GM21390 (cell line): ENCODE results near the gene TET2.
A peak's percentile ranks its signal among the peaks of the same experiment; 100 is the strongest.
"Not testable (repeated sequence)": the region's sequence is repeated elsewhere in the genome, so short reads cannot be mapped to it uniquely, and the experiment has no call there.

Source experiments
- ATAC-seq: cut with Tn5 transposase; IDR thresholded peaks from one replicate; pipeline ENCODE4 v1.9.1; 2021; ENCODE audit not compliant: unreplicated experiment

TET2 gene

GRCh38 chr4:105281124-105281415, 134.4 kb downstream of the TET2 start:
- ATAC-seq, result no peak

- ATAC-seq, result no peak
These were observed 135.8 kb downstream of the TET2 start for GRCh38 chr4:105282489-105282888.

GRCh38 chr4:105283501-105283900, 136.8 kb downstream of the TET2 start:
- no peak for ATAC-seq

- no peak for ATAC-seq
These were observed 141.4 kb downstream of the TET2 start for GRCh38 chr4:105288121-105288520.

- ATAC-seq, result no peak
These were observed 145.2 kb downstream of the TET2 start for GRCh38 chr4:105291925-105292324.

- ATAC-seq, result no peak
These were observed 146.7 kb downstream of the TET2 start for GRCh38 chr4:105293360-105293759.

GRCh38 chr4:105296672-105297071, 150.0 kb downstream of the TET2 start:
- no peak for ATAC-seq

GRCh38 chr4:105299027-105299426, 152.4 kb downstream of the TET2 start:
- not testable (repeated sequence) for ATAC-seq

GRCh38 chr4:105304085-105304484, 157.4 kb downstream of the TET2 start:
- ATAC-seq, result no peak

- peak; percentile 39 for ATAC-seq
These were observed 158.6 kb downstream of the TET2 start for GRCh38 chr4:105305019-105305836.

GRCh38 chr4:105306158-105306781, 159.6 kb downstream of the TET2 start:
- peak; percentile 90 for ATAC-seq

GRCh38 chr4:105306820-105307219, 160.1 kb downstream of the TET2 start:
- no peak for ATAC-seq

GRCh38 chr4:105318486-105318885, 171.8 kb downstream of the TET2 start:
- ATAC-seq, result no peak

- ATAC-seq, result no peak
These were observed 180.5 kb downstream of the TET2 start for GRCh38 chr4:105327222-105327621.

GRCh38 chr4:105327956-105328355, 181.3 kb downstream of the TET2 start:
- ATAC-seq, result no peak

- ATAC-seq, result no peak
These were observed 182.4 kb downstream of the TET2 start for GRCh38 chr4:105329081-105329480.
